ENCODE results near the gene ABCA7. TPM values are rescaled to one million over a fixed set of nuclear protein-coding genes. Genes with fewer than 3 reads are reported as not detected.
"Not testable (repeated sequence)": the region's sequence is repeated elsewhere in the genome, so short reads cannot be mapped to it uniquely, and the experiment has no call there.

Gene ABCA7
- total RNA-seq, 1 experiment from 2014 or later: 40.3 TPM

- TF ChIP-seq NFYB (CRISPR knock-in tag; conservative IDR thresholded peaks at IDR 0.05; ENCODE audit: low read depth) (peak; percentile 35; the same call in 1 of the 2 replicates), FOXJ3 (CRISPR knock-in tag; IDR thresholded peaks at IDR 0.05; ENCODE audit: borderline replicate concordance) (no peak), NR1H2 (CRISPR knock-in tag; IDR thresholded peaks at IDR 0.05) (no peak)
These were observed 19.0 kb upstream of the ABCA7 start, which contains the start of gene TMEM259 (continued) for GRCh38 chr19:1020868-1021425.

- H3K36me3 Mint-ChIP-seq; ATAC-seq; H3K27ac Mint-ChIP-seq; CTCF ChIA-PET; H3K27me3 Mint-ChIP-seq (ENCODE audit: low read depth); H3K9me3 Mint-ChIP-seq; DNase-seq (ENCODE audit: low spot score); H3K4me3 Mint-ChIP-seq; H3K4me1 Mint-ChIP-seq; POLR2A ChIA-PET: not testable (repeated sequence)
- TF ChIP-seq ZNF121 (CRISPR knock-in tag; IDR thresholded peaks at IDR 0.05): 0 out of 2 replicates have a peak, but pooled peaks have one; percentile 38
These were observed 16.1 kb upstream of the ABCA7 start for GRCh38 chr19:1023883-1024188.

DNA sequence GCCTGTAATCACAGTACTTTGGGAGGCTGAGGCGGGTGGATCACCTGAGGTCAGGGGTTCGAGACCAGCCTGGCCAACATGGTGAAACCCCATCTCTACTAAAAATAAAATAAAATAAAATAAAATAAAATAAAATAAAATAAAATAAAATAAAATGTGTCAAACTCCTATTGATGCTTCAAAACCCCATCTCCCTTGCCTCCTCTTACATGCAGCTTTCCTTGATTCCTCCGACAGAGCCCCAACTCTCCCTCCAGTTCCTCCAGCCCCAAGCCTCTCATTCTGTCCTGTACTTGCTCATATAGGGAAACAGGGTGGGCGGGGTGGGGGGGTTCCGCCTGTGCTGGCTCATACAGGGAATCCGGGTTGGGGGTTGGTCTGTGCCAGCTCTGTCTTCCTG is 14.8 kb upstream of the ABCA7 start:
- H3K4me3 Mint-ChIP-seq; ATAC-seq; DNase-seq (ENCODE audit: low spot score); H3K4me1 Mint-ChIP-seq; H3K27me3 Mint-ChIP-seq (ENCODE audit: low read depth); H3K27ac Mint-ChIP-seq; H3K9me3 Mint-ChIP-seq; H3K36me3 Mint-ChIP-seq: not testable (repeated sequence)
- ChIA-PET CTCF (interaction anchor here (1.1 to 4.3 kb wide), 2 partner anchors 14 to 219 kb away, joined by 8 to 27 read pairs; partner anchors contain the start of gene ABCA7), POLR2A (interaction anchor here (0.8 to 6.8 kb wide), 4 partner anchors 12 to 241 kb away, joined by 3 to 70 read pairs (median 9); partner anchors contain the start of gene ABCA7)

DNA sequence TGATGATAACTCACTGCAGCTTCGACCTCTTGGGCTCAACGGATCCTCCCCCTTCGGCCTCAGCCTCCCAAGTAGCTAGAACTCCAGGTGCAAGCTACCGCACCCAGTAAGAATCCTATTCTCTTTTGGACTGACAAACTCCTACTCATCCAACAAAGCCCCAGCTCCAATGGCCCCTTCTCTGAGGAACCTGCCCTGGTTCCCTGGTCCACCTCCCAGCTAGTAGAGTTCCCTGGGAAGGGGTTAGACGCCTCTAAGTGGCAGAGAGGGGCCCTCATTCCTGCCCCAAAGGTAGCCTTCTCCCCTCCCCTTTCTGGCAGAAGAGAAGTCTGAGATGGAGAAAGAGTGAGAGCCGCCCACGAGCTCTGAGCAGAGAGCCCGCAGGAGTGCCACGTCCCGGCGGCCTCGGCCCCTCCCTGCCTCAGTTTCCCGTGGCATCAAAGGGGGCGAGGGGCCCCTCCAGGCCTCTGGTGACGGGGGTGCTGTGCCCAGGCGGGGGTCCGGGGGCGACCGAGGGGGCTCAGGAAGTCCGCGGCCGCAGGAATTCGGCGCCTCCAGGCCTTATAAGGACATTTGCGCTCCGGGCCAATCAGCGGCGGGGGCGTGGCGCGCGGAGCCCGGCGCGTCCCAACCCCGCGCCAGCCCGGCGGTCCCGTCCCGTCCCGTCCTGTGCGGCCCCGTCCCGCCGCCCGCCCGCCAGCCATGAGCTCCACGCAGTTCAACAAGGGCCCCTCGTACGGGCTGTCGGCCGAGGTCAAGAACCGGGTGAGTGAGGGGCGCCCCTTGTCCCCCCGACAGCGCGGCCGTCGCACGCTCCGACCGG is 13.7 kb upstream of the ABCA7 start, which contains the start of gene CNN2:
CNN2 (plus strand) TSS at position 649 of the 823 bp plus-strand sequence; CDS start at position 703, 54 bp downstream.
- H3K4me1 Mint-ChIP-seq: peaks cover 3% of the 10 kb centered on the region
- peak within 1 kb of the TSS; percentile 94 for H3K27ac Mint-ChIP-seq
- H3K4me3 Mint-ChIP-seq: peak within 1 kb of the TSS; percentile 92
- no peaks in the 10 kb centered on the region for H3K9me3 Mint-ChIP-seq
- DNase-seq (ENCODE audit: low spot score) (peak; percentile 84), ATAC-seq (peak; percentile 69)
- no peaks in the 10 kb centered on the region for H3K27me3 Mint-ChIP-seq (ENCODE audit: low read depth)
- POLR2A ChIA-PET: interaction anchor here (0.8 to 6.8 kb wide), 12 partner anchors 9 to 240 kb away, joined by 3 to 70 read pairs (median 4); partner anchors contain the start of genes ABCA7 and ARHGAP45
- CTCF ChIA-PET: interaction anchor here (0.6 to 4.3 kb wide), 12 partner anchors 10 to 507 kb away, joined by 3 to 33 read pairs (median 4); partner anchors contain the start of genes ABCA7 and ARHGAP45
- peaks cover 9% of the 10 kb centered on the region for H3K36me3 Mint-ChIP-seq
- TF ChIP-seq ARID4B (CRISPR knock-in tag; IDR thresholded peaks at IDR 0.05; ENCODE audit: borderline replicate concordance) (no peak; the same call in none of the 2 replicates), CREM (CRISPR knock-in tag; IDR thresholded peaks at IDR 0.05) (peak; percentile 45; the same call in 1 of the 2 replicates), RELA (CRISPR knock-in tag; IDR thresholded peaks at IDR 0.05; ENCODE audit: borderline replicate concordance) (0 out of 2 replicates have a peak, but pooled peaks have one; percentile 67), ZNF121 (CRISPR knock-in tag; IDR thresholded peaks at IDR 0.05) (0 out of 2 replicates have a peak, but pooled peaks have one; percentile 59), SP1 (CRISPR knock-in tag; conservative IDR thresholded peaks at IDR 0.05) (peak; percentile 38; the same call in 1 of the 2 replicates), ZNF423 (CRISPR knock-in tag; IDR thresholded peaks at IDR 0.05) (peak; percentile 81), HMGXB4 (CRISPR knock-in tag; IDR thresholded peaks at IDR 0.05) (peak; percentile 73; the same call in 1 of the 2 replicates), PREB (CRISPR knock-in tag; IDR thresholded peaks at IDR 0.05; ENCODE audit: borderline replicate concordance) (no peak), KAT7 (CRISPR knock-in tag; IDR thresholded peaks at IDR 0.05; ENCODE audit: borderline replicate concordance) (0 out of 2 replicates have a peak, but pooled peaks have one; percentile 63), ZNF281 (CRISPR knock-in tag; IDR thresholded peaks at IDR 0.05) (no peak)
- TF ChIP-seq, protein P1, sequence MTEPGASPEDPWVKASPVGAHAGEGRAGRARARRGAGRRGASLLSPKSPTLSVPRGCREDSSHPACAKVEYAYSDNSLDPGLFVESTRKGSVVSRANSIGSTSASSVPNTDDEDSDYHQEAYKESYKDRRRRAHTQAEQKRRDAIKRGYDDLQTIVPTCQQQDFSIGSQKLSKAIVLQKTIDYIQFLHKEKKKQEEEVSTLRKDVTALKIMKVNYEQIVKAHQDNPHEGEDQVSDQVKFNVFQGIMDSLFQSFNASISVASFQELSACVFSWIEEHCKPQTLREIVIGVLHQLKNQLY (CRISPR knock-in tag; IDR thresholded peaks at IDR 0.05): 0 out of 2 replicates have a peak, but pooled peaks have one; percentile 36
